ENCODE measurements around the gene CALML5. TPM values are rescaled to one million over a fixed set of nuclear protein-coding genes. Genes with fewer than 3 reads are reported as not detected.

CALML5 gene
- total RNA-seq, 1 experiment from 2014 or later = not detected

- H3K36me3 Mint-ChIP-seq (ENCODE audit: insufficient read depth, unreplicated experiment) = peaks cover 13% of the 10 kb centered on the region
- no peaks in the 10 kb centered on the region for H3K27me3 Mint-ChIP-seq (ENCODE audit: insufficient read depth, unreplicated experiment)
- TF ChIP-seq, protein P1, sequence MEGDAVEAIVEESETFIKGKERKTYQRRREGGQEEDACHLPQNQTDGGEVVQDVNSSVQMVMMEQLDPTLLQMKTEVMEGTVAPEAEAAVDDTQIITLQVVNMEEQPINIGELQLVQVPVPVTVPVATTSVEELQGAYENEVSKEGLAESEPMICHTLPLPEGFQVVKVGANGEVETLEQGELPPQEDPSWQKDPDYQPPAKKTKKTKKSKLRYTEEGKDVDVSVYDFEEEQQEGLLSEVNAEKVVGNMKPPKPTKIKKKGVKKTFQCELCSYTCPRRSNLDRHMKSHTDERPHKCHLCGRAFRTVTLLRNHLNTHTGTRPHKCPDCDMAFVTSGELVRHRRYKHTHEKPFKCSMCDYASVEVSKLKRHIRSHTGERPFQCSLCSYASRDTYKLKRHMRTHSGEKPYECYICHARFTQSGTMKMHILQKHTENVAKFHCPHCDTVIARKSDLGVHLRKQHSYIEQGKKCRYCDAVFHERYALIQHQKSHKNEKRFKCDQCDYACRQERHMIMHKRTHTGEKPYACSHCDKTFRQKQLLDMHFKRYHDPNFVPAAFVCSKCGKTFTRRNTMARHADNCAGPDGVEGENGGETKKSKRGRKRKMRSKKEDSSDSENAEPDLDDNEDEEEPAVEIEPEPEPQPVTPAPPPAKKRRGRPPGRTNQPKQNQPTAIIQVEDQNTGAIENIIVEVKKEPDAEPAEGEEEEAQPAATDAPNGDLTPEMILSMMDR (IDR thresholded peaks at IDR 0.05; ENCODE audit: unreplicated experiment) = no peak
- H3K4me1 Mint-ChIP-seq (ENCODE audit: insufficient read depth, unreplicated experiment) = peaks cover 19% of the 10 kb centered on the region
- peaks cover 7% of the 10 kb centered on the region for H3K9me3 Mint-ChIP-seq (ENCODE audit: unreplicated experiment)
- H3K4me3 Mint-ChIP-seq (ENCODE audit: unreplicated experiment) = no peak overlapping the region
- no peak for DNase-seq (ENCODE audit: unreplicated experiment)
- no TSS peak for BruUV-seq (replicated peaks)
- intact Hi-C loops (cut with micrococcal nuclease) = loop anchor here (5.0 kb wide), 1 partner anchor 70 kb away; no protein-coding TSS in a partner anchor
- H3K27ac Mint-ChIP-seq (ENCODE audit: low read depth, unreplicated experiment) = no peak overlapping the region
- ChIA-PET POLR2A (interaction anchor here (0.6 to 5.2 kb wide), 14 partner anchors 8 to 653 kb away, joined by 3 to 45 read pairs (median 6); no protein-coding TSS in a partner anchor), CTCF (interaction anchor here (1.0 to 2.3 kb wide), 2 partner anchors 16 to 155 kb away, joined by 5 to 11 read pairs; no protein-coding TSS in a partner anchor)
Observed at GRCh38 chr10:5467634-5468255, 31.6 kb downstream of the CALML5 start.

DNA sequence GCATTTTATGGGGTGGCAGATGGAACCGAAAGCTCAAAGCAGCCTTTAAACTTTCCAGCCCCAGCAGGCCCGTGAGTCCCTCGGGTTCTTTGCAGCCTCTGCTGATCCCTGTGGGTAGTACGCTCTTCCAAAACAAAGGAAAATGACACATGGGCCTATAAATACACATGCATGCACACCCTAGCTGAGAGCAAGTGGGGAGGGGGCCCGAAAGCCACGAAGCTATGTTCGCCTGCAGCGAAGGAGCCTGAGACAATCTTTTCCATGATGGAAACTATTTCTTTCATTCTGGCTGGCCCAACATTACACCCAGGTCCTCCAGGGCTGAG lies 32.2 kb downstream of the CALML5 start:
- intact Hi-C loops (cut with micrococcal nuclease) = loop anchor here (5.0 kb wide), 1 partner anchor 70 kb away; no protein-coding TSS in a partner anchor
- BruUV-seq (replicated peaks) = no TSS peak
- DNase-seq (ENCODE audit: unreplicated experiment) = no peak
- Mint-ChIP-seq H3K9me3 (ENCODE audit: unreplicated experiment) (peaks cover 7% of the 10 kb centered on the region), H3K4me1 (ENCODE audit: insufficient read depth, unreplicated experiment) (peaks cover 19% of the 10 kb centered on the region), H3K27ac (ENCODE audit: low read depth, unreplicated experiment) (peak overlapping the region; percentile 78), H3K4me3 (ENCODE audit: unreplicated experiment) (no peak overlapping the region), H3K36me3 (ENCODE audit: insufficient read depth, unreplicated experiment) (peaks cover 16% of the 10 kb centered on the region), H3K27me3 (ENCODE audit: insufficient read depth, unreplicated experiment) (no peaks in the 10 kb centered on the region)
- ChIA-PET CTCF (interaction anchor here (1.0 to 2.3 kb wide), 3 partner anchors 16 to 156 kb away, joined by 3 to 11 read pairs (median 5); no protein-coding TSS in a partner anchor), POLR2A (interaction anchor here (0.6 to 5.2 kb wide), 18 partner anchors 8 to 652 kb away, joined by 3 to 45 read pairs (median 5); partner anchors contain the start of gene CALML3)
- TF ChIP-seq, protein P1 (IDR thresholded peaks at IDR 0.05; ENCODE audit: unreplicated experiment) = no peak

DNA sequence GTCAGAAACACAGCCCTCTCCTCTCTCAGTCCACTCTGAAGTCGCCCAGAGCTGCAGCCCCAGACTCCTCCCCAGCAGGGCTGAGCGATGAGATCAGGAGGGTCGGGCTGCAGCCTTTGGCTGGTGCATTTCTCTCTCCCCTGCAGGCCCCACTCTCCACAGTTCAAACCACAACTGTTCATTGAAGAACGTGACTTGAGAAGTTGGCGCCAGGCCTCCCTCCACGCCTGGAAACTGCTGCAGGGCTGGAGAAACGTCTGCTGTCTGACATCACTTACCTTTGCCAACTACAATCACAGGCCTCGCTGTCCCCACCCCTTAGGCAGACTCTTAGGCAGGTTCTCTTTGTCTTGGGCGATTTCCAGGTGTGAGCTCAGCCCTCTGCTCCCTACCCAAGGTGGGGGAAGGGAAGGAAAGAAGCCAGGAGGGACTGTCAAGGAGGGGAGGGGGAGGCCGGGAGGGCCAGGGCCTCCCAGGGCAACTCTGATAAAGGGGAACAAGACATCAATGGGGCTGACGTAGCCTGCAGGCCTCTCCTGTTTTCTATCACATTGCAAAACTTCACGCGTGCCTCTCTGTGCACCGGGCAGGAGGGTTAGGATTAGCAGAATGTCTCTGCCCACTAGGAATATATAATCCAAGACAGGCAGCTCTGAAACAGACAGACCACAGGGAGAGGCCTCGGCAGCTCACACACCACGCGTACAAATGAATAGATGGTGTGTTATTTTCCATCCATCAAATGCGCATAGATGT lies 32.7 kb downstream of the CALML5 start:
- ChIA-PET CTCF (interaction anchor here (0.6 to 2.3 kb wide), 4 partner anchors 24 to 156 kb away, joined by 3 to 11 read pairs (median 4); no protein-coding TSS in a partner anchor), POLR2A (interaction anchor here (0.6 to 5.2 kb wide), 21 partner anchors 7 to 651 kb away, joined by 3 to 45 read pairs (median 5); partner anchors contain the start of gene CALML3)
- TF ChIP-seq, protein P1 (IDR thresholded peaks at IDR 0.05; ENCODE audit: unreplicated experiment) = no peak
- H3K27me3 Mint-ChIP-seq (ENCODE audit: insufficient read depth, unreplicated experiment) = no peaks in the 10 kb centered on the region
- peaks cover 22% of the 10 kb centered on the region for H3K4me1 Mint-ChIP-seq (ENCODE audit: insufficient read depth, unreplicated experiment)
- BruUV-seq (replicated peaks) = no TSS peak
- DNase-seq (ENCODE audit: unreplicated experiment) = peak; percentile 91
- intact Hi-C loops (cut with micrococcal nuclease) = loop anchor here (5.0 kb wide), 1 partner anchor 71 kb away; no protein-coding TSS in a partner anchor
- H3K4me3 Mint-ChIP-seq (ENCODE audit: unreplicated experiment) = peak overlapping the region; percentile 43
- peaks cover 7% of the 10 kb centered on the region for H3K9me3 Mint-ChIP-seq (ENCODE audit: unreplicated experiment)
- peaks cover 18% of the 10 kb centered on the region for H3K36me3 Mint-ChIP-seq (ENCODE audit: insufficient read depth, unreplicated experiment)
- H3K27ac Mint-ChIP-seq (ENCODE audit: low read depth, unreplicated experiment) = peak overlapping the region; percentile 78

All from MCF 10A (cell line).